ENCODE results near the gene GHR. TPM values are rescaled to one million over a fixed set of nuclear protein-coding genes. Genes with fewer than 3 reads are reported as not detected.

Gene GHR
- total and polyA plus RNA-seq, 10 of the 15 experiments (the other 5 are each of a cell fraction or from before 2014, with no cell fraction given), result 0.23 to 10.2 (median 0.48) TPM

DNA sequence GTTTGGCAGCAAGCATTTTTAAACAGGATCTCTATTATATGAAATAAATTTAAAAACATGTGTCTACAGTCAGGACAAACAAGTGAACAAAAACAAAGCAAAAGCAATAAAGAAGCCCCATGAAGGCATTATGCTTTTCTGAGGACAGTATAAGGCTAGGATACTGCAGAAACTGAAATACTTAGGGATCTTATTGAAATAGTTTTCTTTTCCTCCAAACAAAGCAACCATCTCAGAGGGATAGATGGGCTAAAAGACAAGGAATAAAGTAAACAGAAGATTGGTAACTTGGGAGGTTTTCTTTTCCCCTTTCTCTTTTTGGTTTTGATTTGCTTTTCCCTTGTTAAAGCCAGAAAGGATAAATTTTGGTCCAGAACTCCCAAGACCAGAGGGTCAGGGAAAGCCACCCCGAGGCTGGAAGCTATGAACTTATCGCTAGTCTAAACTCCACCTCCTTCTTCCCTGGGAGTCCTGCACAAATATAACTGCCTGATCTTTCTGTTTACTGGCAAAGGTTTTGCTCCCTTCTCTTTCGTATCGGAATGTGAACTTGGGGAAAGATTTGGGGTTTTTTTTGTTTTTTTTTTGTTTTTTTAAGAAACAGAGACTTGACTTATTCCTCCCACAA is 164.0 kb downstream of the GHR start:
- Histone ChIP-seq H3K4me3 (no peak overlapping the region), H3K9ac (ENCODE audit: control insufficient read depth, insufficient read depth, low read length) (no peak overlapping the region), H3K27ac (ENCODE audit: control insufficient read depth, insufficient read depth) (no peak overlapping the region), H3K36me3 (ENCODE audit: control insufficient read depth in 2 of 2, insufficient read depth in 2 of 2, low read length in 1 of 2) (no peaks in the 10 kb centered on the region), H3K79me2 (ENCODE audit: control insufficient read depth, insufficient read depth, low read length) (no peaks in the 10 kb centered on the region), H3K27me3 (replicated peaks in 1 of 2; ENCODE audit: control insufficient read depth in 2 of 2, insufficient read depth in 2 of 2, low read length in 1 of 2) (no peaks in the 10 kb centered on the region; a peak in 1 of 4 replicates), H3K9me3 (replicated peaks; ENCODE audit: control insufficient read depth, insufficient read depth, low read length) (no peaks in the 10 kb centered on the region), H3K4me1 (ENCODE audit: control insufficient read depth, insufficient read depth, low read length) (no peaks in the 10 kb centered on the region), H2AFZ (ENCODE audit: control insufficient read depth, low read depth, low read length) (no peak overlapping the region), H4K20me1 (ENCODE audit: control insufficient read depth, insufficient read depth) (no peaks in the 10 kb centered on the region), H3K4me2 (ENCODE audit: control insufficient read depth, insufficient read depth) (no peak overlapping the region)
- ChIA-PET RAD21 (ENCODE audit: unreplicated experiment) (interaction anchor here (1.2 to 2.2 kb wide), 3 partner anchors 116 to 180 kb away, joined by 3 to 8 read pairs (median 4); no protein-coding TSS in a partner anchor), SMC1A (ENCODE audit: uncharacterized antibody, unreplicated experiment) (interaction anchor here (1.0 to 1.3 kb wide), 2 partner anchors 10 to 45 kb away, joined by 3 to 4 read pairs; no protein-coding TSS in a partner anchor), CTCF (interaction anchor here (0.9 to 1.4 kb wide), 5 partner anchors 151 to 731 kb away, joined by 3 read pairs; no protein-coding TSS in a partner anchor), POLR2A (interaction anchor here (0.6 kb wide), 1 partner anchor 76 kb away, joined by 3 read pairs; no protein-coding TSS in a partner anchor)
- WGBS (ENCODE audit: insufficient coverage, insufficient replicate concordance, low lambda C conversion rate, missing lambda C conversion rate), result 37% methylated on average over 4 of the region's 4 CpGs
- TF ChIP-seq, protein P1, sequence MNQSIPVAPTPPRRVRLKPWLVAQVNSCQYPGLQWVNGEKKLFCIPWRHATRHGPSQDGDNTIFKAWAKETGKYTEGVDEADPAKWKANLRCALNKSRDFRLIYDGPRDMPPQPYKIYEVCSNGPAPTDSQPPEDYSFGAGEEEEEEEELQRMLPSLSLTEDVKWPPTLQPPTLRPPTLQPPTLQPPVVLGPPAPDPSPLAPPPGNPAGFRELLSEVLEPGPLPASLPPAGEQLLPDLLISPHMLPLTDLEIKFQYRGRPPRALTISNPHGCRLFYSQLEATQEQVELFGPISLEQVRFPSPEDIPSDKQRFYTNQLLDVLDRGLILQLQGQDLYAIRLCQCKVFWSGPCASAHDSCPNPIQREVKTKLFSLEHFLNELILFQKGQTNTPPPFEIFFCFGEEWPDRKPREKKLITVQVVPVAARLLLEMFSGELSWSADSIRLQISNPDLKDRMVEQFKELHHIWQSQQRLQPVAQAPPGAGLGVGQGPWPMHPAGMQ (IDR thresholded peaks at IDR 0.05; ENCODE audit: borderline replicate concordance), result no peak
- TF ChIP-seq NR2C1 (IDR thresholded peaks at IDR 0.05), result no peak
- TF ChIP-seq, protein P2, sequence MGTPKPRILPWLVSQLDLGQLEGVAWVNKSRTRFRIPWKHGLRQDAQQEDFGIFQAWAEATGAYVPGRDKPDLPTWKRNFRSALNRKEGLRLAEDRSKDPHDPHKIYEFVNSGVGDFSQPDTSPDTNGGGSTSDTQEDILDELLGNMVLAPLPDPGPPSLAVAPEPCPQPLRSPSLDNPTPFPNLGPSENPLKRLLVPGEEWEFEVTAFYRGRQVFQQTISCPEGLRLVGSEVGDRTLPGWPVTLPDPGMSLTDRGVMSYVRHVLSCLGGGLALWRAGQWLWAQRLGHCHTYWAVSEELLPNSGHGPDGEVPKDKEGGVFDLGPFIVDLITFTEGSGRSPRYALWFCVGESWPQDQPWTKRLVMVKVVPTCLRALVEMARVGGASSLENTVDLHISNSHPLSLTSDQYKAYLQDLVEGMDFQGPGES (IDR thresholded peaks at IDR 0.05), result no peak
- no peak for TF ChIP-seq ZNF274 (IDR thresholded peaks at IDR 0.05; ENCODE audit: insufficient read depth, insufficient read length)
- no peak for TF ChIP-seq BRCA1 (IDR thresholded peaks at IDR 0.05; ENCODE audit: low read depth, low read length)
- in situ Hi-C loops (cut with MboI), result loop anchor here (10.0 kb wide), 1 partner anchor 732 kb away; no protein-coding TSS in a partner anchor
- DNase-seq (ENCODE audit: low read depth, low spot score) (no peak), FAIRE-seq (no peak), ATAC-seq (no peak)
- intact Hi-C loops (cut with micrococcal nuclease; ENCODE audit: unreplicated experiment), result loop anchor here (5.0 to 10.0 kb wide), 2 partner anchors 300 to 582 kb away; no protein-coding TSS in a partner anchor
- BruUV-seq (replicated peaks), result no TSS peak

Data from GM12878 (cell line).